ENCODE results near the gene CSTF2T. TPM values are rescaled to one million over a fixed set of nuclear protein-coding genes. Genes with fewer than 3 reads are reported as not detected.

The CSTF2T gene
- total and polyA plus RNA-seq, 2 of the 13 experiments (the other 11 are each of a cell fraction or from before 2014, with no cell fraction given): 1.4 to 7.2 TPM

- Histone ChIP-seq H3K4me2 (ENCODE audit: low read depth, low read length) (no peak overlapping the region), H3K27ac (ENCODE audit: extremely low read length, insufficient read depth, low read length) (no peak overlapping the region), H3K9ac (ENCODE audit: insufficient read depth, low read depth, low read length) (no peak overlapping the region), H4K20me1 (ENCODE audit: insufficient read depth, low read length) (no peaks in the 10 kb centered on the region), H3K4me1 (ENCODE audit: insufficient read depth, low read length) (no peaks in the 10 kb centered on the region), H3K4me3 (replicated peaks in 1 of 3; ENCODE audit: insufficient read depth in 1 of 3, low read depth in 2 of 3, low read length in 3 of 3) (no peak overlapping the region), H3K9me3 (ENCODE audit: low read length) (no peaks in the 10 kb centered on the region), H3K79me2 (ENCODE audit: insufficient read depth, low read length) (no peaks in the 10 kb centered on the region), H3K36me3 (replicated peaks in 1 of 2; ENCODE audit: control insufficient read depth in 1 of 2, insufficient read depth in 2 of 2, low read length in 2 of 2) (no peaks in the 10 kb centered on the region), H2AFZ (ENCODE audit: low read length) (no peak overlapping the region), H3K27me3 (ENCODE audit: control insufficient read depth in 1 of 2, insufficient read depth in 2 of 2, low read length in 2 of 2) (no peaks in the 10 kb centered on the region)
- intact Hi-C loops (cut with micrococcal nuclease; ENCODE audit: unreplicated experiment) (no loop called here), in situ Hi-C loops (cut with HindIII; ENCODE audit: extremely low pct_ligation_motif_present, low pct_unique_long_range_greater_than_20kb) (no loop called here)
- POLR2A ChIA-PET: no interaction called here
- CTCF ChIA-PET (ENCODE audit: low intra/inter-chr PET ratio, low total read pairs): no interaction called here
- no peak for FAIRE-seq
- no TSS peak for BruUV-seq (replicated peaks)
- TF ChIP-seq ZBTB4 (CRISPR knock-in tag; IDR thresholded peaks at IDR 0.05; ENCODE audit: borderline replicate concordance) (no peak), TRIM24 (CRISPR knock-in tag; IDR thresholded peaks at IDR 0.05) (no peak), ZNF660 (CRISPR knock-in tag; IDR thresholded peaks at IDR 0.05; ENCODE audit: borderline replicate concordance, low read depth) (no peak), KLF15 (CRISPR knock-in tag; IDR thresholded peaks at IDR 0.05; ENCODE audit: borderline replicate concordance) (no peak), THAP8 (CRISPR knock-in tag; IDR thresholded peaks at IDR 0.05; ENCODE audit: borderline replicate concordance) (no peak), SRSF1 (optimal IDR thresholded peaks at IDR 0.05; ENCODE audit: low read depth, low read length) (no peak), GLI4 (CRISPR knock-in tag; IDR thresholded peaks at IDR 0.05; ENCODE audit: borderline replicate concordance) (no peak), ZNF776 (CRISPR knock-in tag; IDR thresholded peaks at IDR 0.05) (no peak), SNAPC2 (CRISPR knock-in tag; IDR thresholded peaks at IDR 0.05) (no peak), ZNF766 (CRISPR knock-in tag; IDR thresholded peaks at IDR 0.05; ENCODE audit: borderline replicate concordance) (no peak), STAT6 (CRISPR knock-in tag; IDR thresholded peaks at IDR 0.05; ENCODE audit: borderline replicate concordance) (no peak), ZNF704 (CRISPR knock-in tag; IDR thresholded peaks at IDR 0.05; ENCODE audit: borderline replicate concordance) (no peak), ZNF563 (CRISPR knock-in tag; IDR thresholded peaks at IDR 0.05) (no peak), TGIF2 (CRISPR knock-in tag; IDR thresholded peaks at IDR 0.05) (no peak), HNF4G (IDR thresholded peaks at IDR 0.05; ENCODE audit: borderline replicate concordance, low read depth, low read length) (no peak), HNF4G (CRISPR knock-in tag; IDR thresholded peaks at IDR 0.05; ENCODE audit: borderline replicate concordance, low read depth) (no peak), ZNF629 (CRISPR knock-in tag; conservative IDR thresholded peaks at IDR 0.05) (no peak), WIZ (CRISPR knock-in tag; IDR thresholded peaks at IDR 0.05) (no peak)
- ATAC-seq: no peak
- 2% methylated on average over 3 of the region's 3 CpGs for WGBS (ENCODE audit: low lambda C conversion rate)
- no peak for DNase-seq (ENCODE audit: low spot score)
These were observed 6.8 kb upstream of the CSTF2T start for GRCh38 chr10:51706225-51706624.
